ENCODE measurements around the gene DOCK7. TPM values are rescaled to one million over a fixed set of nuclear protein-coding genes. Genes with fewer than 3 reads are reported as not detected.

The DOCK7 gene
- total RNA-seq, 1 donor from 2014 or later: 63.7 TPM

GRCh38 chr1:62673629-62674028 lies 14.6 kb downstream of the DOCK7 start:
- no peak for DNase-seq (ENCODE audit: low spot score in 2 of 2, unreplicated experiment in 2 of 2)
- TF ChIP-seq, protein P1, sequence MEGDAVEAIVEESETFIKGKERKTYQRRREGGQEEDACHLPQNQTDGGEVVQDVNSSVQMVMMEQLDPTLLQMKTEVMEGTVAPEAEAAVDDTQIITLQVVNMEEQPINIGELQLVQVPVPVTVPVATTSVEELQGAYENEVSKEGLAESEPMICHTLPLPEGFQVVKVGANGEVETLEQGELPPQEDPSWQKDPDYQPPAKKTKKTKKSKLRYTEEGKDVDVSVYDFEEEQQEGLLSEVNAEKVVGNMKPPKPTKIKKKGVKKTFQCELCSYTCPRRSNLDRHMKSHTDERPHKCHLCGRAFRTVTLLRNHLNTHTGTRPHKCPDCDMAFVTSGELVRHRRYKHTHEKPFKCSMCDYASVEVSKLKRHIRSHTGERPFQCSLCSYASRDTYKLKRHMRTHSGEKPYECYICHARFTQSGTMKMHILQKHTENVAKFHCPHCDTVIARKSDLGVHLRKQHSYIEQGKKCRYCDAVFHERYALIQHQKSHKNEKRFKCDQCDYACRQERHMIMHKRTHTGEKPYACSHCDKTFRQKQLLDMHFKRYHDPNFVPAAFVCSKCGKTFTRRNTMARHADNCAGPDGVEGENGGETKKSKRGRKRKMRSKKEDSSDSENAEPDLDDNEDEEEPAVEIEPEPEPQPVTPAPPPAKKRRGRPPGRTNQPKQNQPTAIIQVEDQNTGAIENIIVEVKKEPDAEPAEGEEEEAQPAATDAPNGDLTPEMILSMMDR (IDR thresholded peaks at IDR 0.05; ENCODE audit: unreplicated experiment): no peak
- H3K27me3 Mint-ChIP-seq (ENCODE audit: low read depth): no peaks in the 10 kb centered on the region
- H3K27ac Mint-ChIP-seq: no peak overlapping the region
- no peak overlapping the region for H3K4me3 Mint-ChIP-seq
- peaks cover 3% of the 10 kb centered on the region for H3K9me3 Mint-ChIP-seq
- H3K36me3 Mint-ChIP-seq: peaks cover 11% of the 10 kb centered on the region
- H3K4me1 Mint-ChIP-seq: peaks cover 9% of the 10 kb centered on the region

DNA sequence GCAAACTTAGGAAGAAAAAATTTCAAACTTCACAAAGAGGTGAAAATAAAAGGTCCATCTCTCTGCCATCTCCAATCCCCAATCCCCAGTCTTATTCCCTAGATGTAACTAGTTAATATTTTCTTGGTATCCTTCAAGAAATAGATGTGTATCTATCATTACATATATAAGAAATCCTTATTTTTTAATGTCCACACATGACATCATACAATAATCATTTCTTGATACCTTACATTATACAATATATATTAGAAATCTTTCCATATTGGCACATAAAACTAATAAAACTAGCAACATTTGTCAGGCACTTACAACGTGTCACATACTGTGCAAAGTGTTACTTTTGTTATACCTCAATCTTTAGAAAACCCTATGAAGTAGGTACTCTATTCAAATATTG lies 16.2 kb downstream of the DOCK7 start:
- H3K36me3 Mint-ChIP-seq: peaks cover 11% of the 10 kb centered on the region
- no peaks in the 10 kb centered on the region for H3K27me3 Mint-ChIP-seq (ENCODE audit: low read depth)
- peaks cover 11% of the 10 kb centered on the region for H3K4me1 Mint-ChIP-seq
- no peak overlapping the region for H3K27ac Mint-ChIP-seq
- DNase-seq (ENCODE audit: low spot score in 2 of 2, unreplicated experiment in 2 of 2): no peak
- TF ChIP-seq, protein P1 (IDR thresholded peaks at IDR 0.05; ENCODE audit: unreplicated experiment): no peak
- no peak overlapping the region for H3K4me3 Mint-ChIP-seq
- H3K9me3 Mint-ChIP-seq: peaks cover 3% of the 10 kb centered on the region

- H3K27me3 Mint-ChIP-seq (ENCODE audit: low read depth): no peaks in the 10 kb centered on the region
- no peak overlapping the region for H3K4me3 Mint-ChIP-seq
- H3K36me3 Mint-ChIP-seq: peaks cover 22% of the 10 kb centered on the region
- DNase-seq (ENCODE audit: low spot score in 2 of 2, unreplicated experiment in 2 of 2): no peak
- H3K4me1 Mint-ChIP-seq: peaks cover 6% of the 10 kb centered on the region
- H3K9me3 Mint-ChIP-seq: peaks cover 4% of the 10 kb centered on the region
- TF ChIP-seq, protein P1 (IDR thresholded peaks at IDR 0.05; ENCODE audit: unreplicated experiment): no peak
- peak overlapping the region; percentile 13 for H3K27ac Mint-ChIP-seq
Measured at GRCh38 chr1:62654744-62655143, 33.4 kb downstream of the DOCK7 start.

- Mint-ChIP-seq H3K27ac (no peak overlapping the region), H3K4me3 (no peak overlapping the region)
Measured at GRCh38 chr1:62652387-62652786, 35.8 kb downstream of the DOCK7 start.

DNA sequence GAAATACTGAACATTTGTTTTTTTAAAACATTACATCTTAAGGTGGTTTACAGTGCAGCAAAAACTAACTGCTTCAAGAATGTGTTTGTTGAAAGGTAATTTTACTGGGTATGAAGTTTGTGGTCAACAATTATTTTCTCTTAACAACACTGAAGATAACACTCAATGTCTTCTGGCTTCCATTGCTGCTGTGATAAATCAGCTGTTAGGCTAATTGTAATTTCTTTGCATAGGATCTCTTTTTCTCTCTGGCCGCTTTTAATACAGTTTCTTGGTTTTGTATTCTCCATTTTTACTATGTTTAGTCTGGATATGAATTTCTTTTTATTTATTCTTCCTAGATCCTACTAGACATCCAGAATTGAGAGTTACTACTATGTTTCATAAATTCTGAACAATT lies 44.9 kb downstream of the DOCK7 start:
- H3K36me3 Mint-ChIP-seq: peaks cover 52% of the 10 kb centered on the region
- H3K9me3 Mint-ChIP-seq: peaks cover 23% of the 10 kb centered on the region
- TF ChIP-seq, protein P1 (IDR thresholded peaks at IDR 0.05; ENCODE audit: unreplicated experiment): no peak
- no peak for DNase-seq (ENCODE audit: low spot score in 2 of 2, unreplicated experiment in 2 of 2)
- no peaks in the 10 kb centered on the region for H3K4me1 Mint-ChIP-seq
- no peak overlapping the region for H3K27ac Mint-ChIP-seq
- no peak overlapping the region for H3K4me3 Mint-ChIP-seq
- H3K27me3 Mint-ChIP-seq (ENCODE audit: low read depth): no peaks in the 10 kb centered on the region

More at GRCh38 chr1:62652387-62652786, 35.8 kb downstream of the DOCK7 start:
- no peak for DNase-seq (ENCODE audit: low spot score in 2 of 2, unreplicated experiment in 2 of 2)
- H3K4me1 Mint-ChIP-seq: peaks cover 6% of the 10 kb centered on the region
- no peaks in the 10 kb centered on the region for H3K27me3 Mint-ChIP-seq (ENCODE audit: low read depth)
- peaks cover 20% of the 10 kb centered on the region for H3K36me3 Mint-ChIP-seq
- peaks cover 4% of the 10 kb centered on the region for H3K9me3 Mint-ChIP-seq
- TF ChIP-seq, protein P1 (IDR thresholded peaks at IDR 0.05; ENCODE audit: unreplicated experiment): no peak
